ENCODE results near the gene VIT.
"Not testable (repeated sequence)": the region's sequence is repeated elsewhere in the genome, so short reads cannot be mapped to it uniquely, and the experiment has no call there.

VIT gene

GRCh38 chr2:36680012-36680411 is 16.5 kb upstream of the VIT start:
- Mint-ChIP-seq H3K4me3 (no peak overlapping the region), H3K27me3 (ENCODE audit: low read depth, poor library complexity) (peaks cover 3% of the 10 kb centered on the region), H3K9me3 (peaks cover 37% of the 10 kb centered on the region), H3K36me3 (ENCODE audit: low read depth) (peaks cover 13% of the 10 kb centered on the region), H3K4me1 (peaks cover 8% of the 10 kb centered on the region), H3K27ac (no peak overlapping the region)
- no peak for TF ChIP-seq CTCF (IDR thresholded peaks at IDR 0.05)
- no peak for DNase-seq

GRCh38 chr2:36682562-36682961 is 13.9 kb upstream of the VIT start:
- peaks cover 13% of the 10 kb centered on the region for H3K36me3 Mint-ChIP-seq (ENCODE audit: low read depth)
- peaks cover 3% of the 10 kb centered on the region for H3K27me3 Mint-ChIP-seq (ENCODE audit: low read depth, poor library complexity)
- H3K27ac Mint-ChIP-seq: no peak overlapping the region
- no peak for DNase-seq
- no peaks in the 10 kb centered on the region for H3K4me1 Mint-ChIP-seq
- no peak overlapping the region for H3K4me3 Mint-ChIP-seq
- H3K9me3 Mint-ChIP-seq: peaks cover 29% of the 10 kb centered on the region
- no peak for TF ChIP-seq CTCF (IDR thresholded peaks at IDR 0.05)

- DNase-seq: no peak
- no peak overlapping the region for H3K27ac Mint-ChIP-seq
- H3K4me1 Mint-ChIP-seq: no peaks in the 10 kb centered on the region
- TF ChIP-seq CTCF (IDR thresholded peaks at IDR 0.05): no peak
- H3K36me3 Mint-ChIP-seq (ENCODE audit: low read depth): peaks cover 8% of the 10 kb centered on the region
- no peaks in the 10 kb centered on the region for H3K27me3 Mint-ChIP-seq (ENCODE audit: low read depth, poor library complexity)
- H3K9me3 Mint-ChIP-seq: peaks cover 28% of the 10 kb centered on the region
- H3K4me3 Mint-ChIP-seq: no peak overlapping the region
Observed at GRCh38 chr2:36683002-36683401, 13.5 kb upstream of the VIT start.

GRCh38 chr2:36688291-36688690 is 8.2 kb upstream of the VIT start:
- not testable (repeated sequence) for H3K27me3 Mint-ChIP-seq (ENCODE audit: low read depth, poor library complexity); DNase-seq; H3K36me3 Mint-ChIP-seq (ENCODE audit: low read depth); H3K4me1 Mint-ChIP-seq; H3K4me3 Mint-ChIP-seq; H3K27ac Mint-ChIP-seq
- peaks cover 10% of the 10 kb centered on the region for H3K9me3 Mint-ChIP-seq

GRCh38 chr2:36689013-36689412 is 7.5 kb upstream of the VIT start:
- not testable (repeated sequence) for H3K4me3 Mint-ChIP-seq; DNase-seq; H3K27me3 Mint-ChIP-seq (ENCODE audit: low read depth, poor library complexity); H3K4me1 Mint-ChIP-seq; H3K27ac Mint-ChIP-seq; H3K36me3 Mint-ChIP-seq (ENCODE audit: low read depth)
- H3K9me3 Mint-ChIP-seq: peaks cover 10% of the 10 kb centered on the region

GRCh38 chr2:36692121-36692520 is 4.4 kb upstream of the VIT start:
- no peak for DNase-seq
- Mint-ChIP-seq H3K9me3 (peaks cover 10% of the 10 kb centered on the region), H3K27me3 (ENCODE audit: low read depth, poor library complexity) (no peaks in the 10 kb centered on the region), H3K27ac (no peak overlapping the region), H3K4me3 (no peak overlapping the region), H3K4me1 (peaks cover 8% of the 10 kb centered on the region), H3K36me3 (ENCODE audit: low read depth) (no peaks in the 10 kb centered on the region)
- TF ChIP-seq CTCF (IDR thresholded peaks at IDR 0.05): no peak

- Mint-ChIP-seq H3K27me3 (ENCODE audit: low read depth, poor library complexity) (no peaks in the 10 kb centered on the region), H3K9me3 (peaks cover 6% of the 10 kb centered on the region), H3K4me1 (peaks cover 21% of the 10 kb centered on the region), H3K4me3 (no peak overlapping the region), H3K36me3 (ENCODE audit: low read depth) (no peaks in the 10 kb centered on the region), H3K27ac (no peak overlapping the region)
- no peak for TF ChIP-seq CTCF (IDR thresholded peaks at IDR 0.05)
- DNase-seq: no peak
Observed at GRCh38 chr2:36693825-36694224, 2.7 kb upstream of the VIT start.

Data from nephron progenitor cell (in vitro differentiated cells).